Neural progenitor cell (in vitro differentiated cells): ENCODE results near the gene CNR2. TPM values are rescaled to one million over a fixed set of nuclear protein-coding genes. Genes with fewer than 3 reads are reported as not detected.
"Not testable (repeated sequence)": the region's sequence is repeated elsewhere in the genome, so short reads cannot be mapped to it uniquely, and the experiment has no call there.

Experiments used
- DNase-seq: peaks from one replicate; pipeline ENCODE4 v3.0.0-alpha.2; 2016; ENCODE audit warnings: low spot score
- H2AFZ ChIP-seq: fragments of 200-600 bp; sonication (generic); replicated peaks from 2 replicates; pipeline ENCODE4 v1.6.1; 2016; ENCODE audit warnings: antibody characterized with exemption
- H3F3A ChIP-seq: fragments of 200-600 bp; sonication (generic); 2 replicates; pipeline ENCODE4 v1.6.1; 2016; ENCODE audit warnings: antibody characterized with exemption, low read depth
- H3K27ac ChIP-seq: fragments of 200-600 bp; sonication (generic); 2 replicates; pipeline ENCODE4 v1.5.1; 2016; ENCODE audit warnings: mild to moderate bottlenecking
- H3K27me3 ChIP-seq: fragments of 200-600 bp; sonication (generic); 2 replicates; pipeline ENCODE4 v1.6.1; 2016; ENCODE audit warnings: mild to moderate bottlenecking, moderate library complexity
- H3K36me3 ChIP-seq: fragments of 200-600 bp; sonication (generic); 2 replicates; pipeline ENCODE4 v1.5.1; 2016
- H3K4me1 ChIP-seq: fragments of 200-600 bp; sonication (generic); 2 replicates; pipeline ENCODE4 v1.6.1; 2016; ENCODE audit warnings: mixed run types
- H3K4me2 ChIP-seq: fragments of 200-600 bp; sonication (generic); 2 replicates; pipeline ENCODE4 v1.6.1; 2016
- H3K4me3 ChIP-seq: fragments of 200-600 bp; sonication (generic); 2 replicates; pipeline ENCODE4 v1.5.1; 2016
- H3K79me2 ChIP-seq: fragments of 200-600 bp; sonication (generic); 2 replicates; pipeline ENCODE4 v1.6.1; 2016; ENCODE audit warnings: low read depth
- H3K9ac ChIP-seq: fragments of 200-600 bp; sonication (generic); 2 replicates; pipeline ENCODE4 v1.6.1; 2016
- H3K9me3 ChIP-seq: fragments of 200-600 bp; sonication (generic); 2 replicates; pipeline ENCODE4 v1.5.1; 2016; ENCODE audit warnings: low read depth
- H4K20me1 ChIP-seq: fragments of 200-600 bp; sonication (generic); 2 replicates; pipeline ENCODE4 v1.6.1; 2016; ENCODE audit warnings: low read depth
- H3K27ac Mint-ChIP-seq: 3 replicates; pipeline ENCODE4 v1.8.0; 2021; ENCODE audit warnings: mixed read lengths
- H3K27me3 Mint-ChIP-seq: 2 replicates; pipeline ENCODE4 v1.8.0; 2022; ENCODE audit warnings: low read depth, mild to moderate bottlenecking, inconsistent platforms, moderate library complexity, mixed read lengths; ENCODE audit not compliant: insufficient read depth
- H3K36me3 Mint-ChIP-seq: 3 replicates; pipeline ENCODE4 v1.8.0; 2021; ENCODE audit warnings: mixed read lengths
- H3K4me1 Mint-ChIP-seq: 3 replicates; pipeline ENCODE4 v1.8.0; 2021; ENCODE audit warnings: mixed read lengths
- H3K4me3 Mint-ChIP-seq: 3 replicates; pipeline ENCODE4 v1.8.0; 2021; ENCODE audit warnings: mild to moderate bottlenecking, moderate library complexity, mixed read lengths
- H3K9me3 Mint-ChIP-seq: 3 replicates; pipeline ENCODE4 v1.8.0; 2020; ENCODE audit warnings: mixed read lengths
- CTCF ChIP-seq: fragments of 200-600 bp; sonication (generic); IDR thresholded peaks from 2 replicates; pipeline ENCODE4 v1.5.1; 2017; ENCODE audit warnings: antibody characterized with exemption, mild to moderate bottlenecking
- EZH2 ChIP-seq: fragments of 200-600 bp; sonication (generic); IDR thresholded peaks from 2 replicates; pipeline ENCODE4 v1.6.1; 2017; ENCODE audit warnings: antibody characterized with exemption, mild to moderate bottlenecking, moderate library complexity
- EZH2phosphoT487 ChIP-seq: fragments of 200-600 bp; sonication (generic); IDR thresholded peaks from 2 replicates; pipeline ENCODE4 v1.6.1; 2017; ENCODE audit warnings: antibody characterized with exemption
- total RNA-seq: library from RNA; depleted of rRNA; stranded (reverse); fragments of >200 nt; gene quantifications from 2 replicates; pipeline ENCODE4 v1.2.3, GENCODE V29; 2015; ENCODE audit warnings: low replicate concordance

Gene CNR2
- total RNA-seq, 1 donor from 2014 or later = not detected

GRCh38 chr1:23848673-23849616 lies 64.2 kb downstream of the CNR2 start:
- Mint-ChIP-seq H3K36me3 (peaks cover 6% of the 10 kb centered on the region), H3K27ac (no peak overlapping the region)
- DNase-seq = no peak

GRCh38 chr1:23847482-23848095 lies 65.6 kb downstream of the CNR2 start:
- H3K27me3 ChIP-seq, H3K9ac ChIP-seq, H3K4me1 ChIP-seq, H3K4me3 Mint-ChIP-seq, H3K27me3 Mint-ChIP-seq, H3K27ac Mint-ChIP-seq, H3K36me3 ChIP-seq, H3K4me1 Mint-ChIP-seq, H3K4me3 ChIP-seq, H4K20me1 ChIP-seq, H3K27ac ChIP-seq, H3K4me2 ChIP-seq, H3F3A ChIP-seq, H3K9me3 ChIP-seq, H2AFZ ChIP-seq, H3K79me2 ChIP-seq, DNase-seq, H3K9me3 Mint-ChIP-seq, H3K36me3 Mint-ChIP-seq: not testable (repeated sequence)

More at GRCh38 chr1:23848673-23849616, 64.2 kb downstream of the CNR2 start:
- Histone ChIP-seq H2AFZ (no peak overlapping the region), H3K9me3 (no peaks in the 10 kb centered on the region), H3F3A (no peaks in the 10 kb centered on the region), H4K20me1 (no peaks in the 10 kb centered on the region), H3K79me2 (no peaks in the 10 kb centered on the region), H3K27me3 (no peaks in the 10 kb centered on the region), H3K9ac (no peak overlapping the region), H3K4me1 (no peaks in the 10 kb centered on the region), H3K27ac (no peak overlapping the region), H3K36me3 (no peaks in the 10 kb centered on the region), H3K4me3 (no peak overlapping the region), H3K4me2 (no peak overlapping the region)
- H3K4me3 Mint-ChIP-seq = no peak overlapping the region
- peaks cover 3% of the 10 kb centered on the region for H3K27me3 Mint-ChIP-seq
- peaks cover 7% of the 10 kb centered on the region for H3K9me3 Mint-ChIP-seq
- TF ChIP-seq EZH2phosphoT487 (no peak), CTCF (no peak), EZH2 (no peak)
- no peaks in the 10 kb centered on the region for H3K4me1 Mint-ChIP-seq

- no peaks in the 10 kb centered on the region for H3K9me3 Mint-ChIP-seq
- Histone ChIP-seq H3K79me2 (no peaks in the 10 kb centered on the region), H3K27me3 (no peaks in the 10 kb centered on the region), H4K20me1 (no peaks in the 10 kb centered on the region), H3K27ac (no peak overlapping the region), H3K9me3 (no peaks in the 10 kb centered on the region), H3K4me3 (no peak overlapping the region), H3K36me3 (no peaks in the 10 kb centered on the region), H3K4me1 (no peaks in the 10 kb centered on the region), H3K9ac (no peak overlapping the region), H3K4me2 (no peak overlapping the region), H2AFZ (no peak overlapping the region), H3F3A (no peaks in the 10 kb centered on the region)
- no peaks in the 10 kb centered on the region for H3K4me1 Mint-ChIP-seq
- no peaks in the 10 kb centered on the region for H3K36me3 Mint-ChIP-seq
- H3K4me3 Mint-ChIP-seq = no peak overlapping the region
- no peak for TF ChIP-seq CTCF
- TF ChIP-seq EZH2phosphoT487 = no peak
- no peak for TF ChIP-seq EZH2
- peak overlapping the region; percentile 70 for H3K27ac Mint-ChIP-seq
- DNase-seq = no peak
- H3K27me3 Mint-ChIP-seq = peaks cover 7% of the 10 kb centered on the region
Observed at GRCh38 chr1:23845163-23845562, 68.0 kb downstream of the CNR2 start.

- Histone ChIP-seq H3K9me3 (no peaks in the 10 kb centered on the region), H3K4me3 (no peak overlapping the region), H3K9ac (no peak overlapping the region), H3K27me3 (peaks cover 4% of the 10 kb centered on the region), H3K4me1 (no peaks in the 10 kb centered on the region), H3K36me3 (no peaks in the 10 kb centered on the region), H3F3A (no peaks in the 10 kb centered on the region), H3K79me2 (no peaks in the 10 kb centered on the region), H3K4me2 (no peak overlapping the region), H4K20me1 (no peaks in the 10 kb centered on the region), H2AFZ (no peak overlapping the region), H3K27ac (no peak overlapping the region)
- TF ChIP-seq EZH2 (no peak), CTCF (no peak), EZH2phosphoT487 (no peak)
- Mint-ChIP-seq H3K36me3 (no peaks in the 10 kb centered on the region), H3K4me1 (peaks cover under 1% of the 10 kb centered on the region), H3K27ac (no peak overlapping the region), H3K4me3 (no peak overlapping the region), H3K9me3 (no peaks in the 10 kb centered on the region), H3K27me3 (peaks cover 3% of the 10 kb centered on the region)
- no peak for DNase-seq
Observed at GRCh38 chr1:23843644-23844043, 69.5 kb downstream of the CNR2 start.
